HFFc6 (cell line): Measurements from ENCODE around the gene NR2C2AP. TPM values are rescaled to one million over a fixed set of nuclear protein-coding genes. Genes with fewer than 3 reads are reported as not detected.

Source experiments
- DNase-seq: peaks from one replicate; pipeline ENCODE4 v3.0.0-alpha.2; 2018
- H3K27ac Mint-ChIP-seq: 2 replicates; pipeline ENCODE4 v1.8.0; 2020; ENCODE audit warnings: mild to moderate bottlenecking, mixed read lengths
- H3K27me3 Mint-ChIP-seq: 2 replicates; pipeline ENCODE4 v1.8.0; 2021; ENCODE audit warnings: mild to moderate bottlenecking, moderate library complexity, mixed read lengths; ENCODE audit not compliant: insufficient read depth
- H3K36me3 Mint-ChIP-seq: 2 replicates; pipeline ENCODE4 v1.8.0; 2021; ENCODE audit warnings: low read depth, mixed read lengths
- H3K4me1 Mint-ChIP-seq: 2 replicates; pipeline ENCODE4 v1.8.0; 2020; ENCODE audit warnings: low read depth, mixed read lengths
- H3K4me3 Mint-ChIP-seq: 2 replicates; pipeline ENCODE4 v1.8.0; 2020; ENCODE audit warnings: mild to moderate bottlenecking, moderate library complexity, mixed read lengths
- H3K9me3 Mint-ChIP-seq: 2 replicates; pipeline ENCODE4 v1.8.0; 2020; ENCODE audit warnings: mild to moderate bottlenecking, mixed read lengths
- total RNA-seq, 6 experiments: library from RNA; stranded (reverse); fragmentation: NEBNext Ultra II Directional; extraction: Animal tissue kit (Norgen Biotek cat#: 25700); gene quantifications; 2 replicates in 1 of 6; 3 replicates in 5 of 6; pipeline ENCODE4 v1.2.3, GENCODE V29; 2021
- TF ChIP-seq, protein P1 (sequence below): fragments of 200-600 bp; sonication (generic); IDR thresholded peaks from 2 replicates; pipeline ENCODE4 v1.5.0; 2021; ENCODE audit warnings: antibody characterized with exemption, mild to moderate bottlenecking

Gene NR2C2AP
- total RNA-seq, 6 experiments from 2014 or later, result 6.5 to 12.8 (median 9.3) TPM

DNA sequence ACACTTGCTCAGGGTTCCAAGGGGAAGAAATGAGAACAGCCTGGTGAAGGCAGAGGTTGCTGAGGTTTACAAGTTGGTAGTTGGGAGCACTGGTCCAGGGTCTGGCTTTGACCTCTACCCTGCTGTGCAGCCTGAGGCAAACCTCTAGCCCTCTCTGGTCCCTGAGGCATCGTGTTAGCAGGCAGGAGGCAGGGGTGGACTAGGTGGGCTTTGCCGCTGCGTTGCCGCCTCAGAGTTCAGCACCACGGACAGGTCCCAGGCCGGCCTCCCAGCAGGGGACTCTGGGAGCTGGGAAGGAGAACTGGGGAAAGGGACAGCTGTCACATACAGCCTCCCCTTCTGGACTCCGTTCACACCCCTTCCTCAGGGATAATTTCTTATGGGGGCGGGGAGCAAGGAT, 11.7 kb upstream of the NR2C2AP start:
- no peak overlapping the region for H3K4me3 Mint-ChIP-seq
- peaks cover 10% of the 10 kb centered on the region; the same call in 1 of the 2 replicates for H3K9me3 Mint-ChIP-seq
- H3K36me3 Mint-ChIP-seq, result no peaks in the 10 kb centered on the region
- TF ChIP-seq, protein P1, sequence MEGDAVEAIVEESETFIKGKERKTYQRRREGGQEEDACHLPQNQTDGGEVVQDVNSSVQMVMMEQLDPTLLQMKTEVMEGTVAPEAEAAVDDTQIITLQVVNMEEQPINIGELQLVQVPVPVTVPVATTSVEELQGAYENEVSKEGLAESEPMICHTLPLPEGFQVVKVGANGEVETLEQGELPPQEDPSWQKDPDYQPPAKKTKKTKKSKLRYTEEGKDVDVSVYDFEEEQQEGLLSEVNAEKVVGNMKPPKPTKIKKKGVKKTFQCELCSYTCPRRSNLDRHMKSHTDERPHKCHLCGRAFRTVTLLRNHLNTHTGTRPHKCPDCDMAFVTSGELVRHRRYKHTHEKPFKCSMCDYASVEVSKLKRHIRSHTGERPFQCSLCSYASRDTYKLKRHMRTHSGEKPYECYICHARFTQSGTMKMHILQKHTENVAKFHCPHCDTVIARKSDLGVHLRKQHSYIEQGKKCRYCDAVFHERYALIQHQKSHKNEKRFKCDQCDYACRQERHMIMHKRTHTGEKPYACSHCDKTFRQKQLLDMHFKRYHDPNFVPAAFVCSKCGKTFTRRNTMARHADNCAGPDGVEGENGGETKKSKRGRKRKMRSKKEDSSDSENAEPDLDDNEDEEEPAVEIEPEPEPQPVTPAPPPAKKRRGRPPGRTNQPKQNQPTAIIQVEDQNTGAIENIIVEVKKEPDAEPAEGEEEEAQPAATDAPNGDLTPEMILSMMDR, result no peak
- H3K27ac Mint-ChIP-seq, result no peak overlapping the region
- no peaks in the 10 kb centered on the region for H3K4me1 Mint-ChIP-seq
- peaks cover 17% of the 10 kb centered on the region; the same call in 1 of the 2 replicates for H3K27me3 Mint-ChIP-seq
- DNase-seq, result peak; percentile 25

GRCh38 chr19:19214159-19214490, 10.9 kb upstream of the NR2C2AP start:
- no peak overlapping the region for H3K27ac Mint-ChIP-seq
- peaks cover 17% of the 10 kb centered on the region; the same call in 1 of the 2 replicates for H3K27me3 Mint-ChIP-seq
- no peaks in the 10 kb centered on the region for H3K36me3 Mint-ChIP-seq
- H3K4me3 Mint-ChIP-seq, result no peak overlapping the region
- no peaks in the 10 kb centered on the region for H3K4me1 Mint-ChIP-seq
- TF ChIP-seq, protein P1, result no peak
- no peak for DNase-seq
- H3K9me3 Mint-ChIP-seq, result peaks cover 10% of the 10 kb centered on the region; the same call in 1 of the 2 replicates

GRCh38 chr19:19213426-19214158, 10.4 kb upstream of the NR2C2AP start:
- Mint-ChIP-seq H3K4me1 (no peaks in the 10 kb centered on the region), H3K9me3 (peaks cover 10% of the 10 kb centered on the region; the same call in 1 of the 2 replicates), H3K27me3 (peaks cover 17% of the 10 kb centered on the region; the same call in 1 of the 2 replicates), H3K27ac (no peak overlapping the region), H3K36me3 (no peaks in the 10 kb centered on the region), H3K4me3 (no peak overlapping the region)
- no peak for DNase-seq
- TF ChIP-seq, protein P1, result no peak

- TF ChIP-seq, protein P1, result no peak
- Mint-ChIP-seq H3K9me3 (peaks cover 10% of the 10 kb centered on the region; the same call in 1 of the 2 replicates), H3K36me3 (no peaks in the 10 kb centered on the region), H3K4me3 (no peak overlapping the region), H3K27me3 (peaks cover 17% of the 10 kb centered on the region; the same call in 1 of the 2 replicates), H3K4me1 (no peaks in the 10 kb centered on the region), H3K27ac (no peak overlapping the region)
- no peak for DNase-seq
Observed at GRCh38 chr19:19212916-19213315, 9.7 kb upstream of the NR2C2AP start.

DNA sequence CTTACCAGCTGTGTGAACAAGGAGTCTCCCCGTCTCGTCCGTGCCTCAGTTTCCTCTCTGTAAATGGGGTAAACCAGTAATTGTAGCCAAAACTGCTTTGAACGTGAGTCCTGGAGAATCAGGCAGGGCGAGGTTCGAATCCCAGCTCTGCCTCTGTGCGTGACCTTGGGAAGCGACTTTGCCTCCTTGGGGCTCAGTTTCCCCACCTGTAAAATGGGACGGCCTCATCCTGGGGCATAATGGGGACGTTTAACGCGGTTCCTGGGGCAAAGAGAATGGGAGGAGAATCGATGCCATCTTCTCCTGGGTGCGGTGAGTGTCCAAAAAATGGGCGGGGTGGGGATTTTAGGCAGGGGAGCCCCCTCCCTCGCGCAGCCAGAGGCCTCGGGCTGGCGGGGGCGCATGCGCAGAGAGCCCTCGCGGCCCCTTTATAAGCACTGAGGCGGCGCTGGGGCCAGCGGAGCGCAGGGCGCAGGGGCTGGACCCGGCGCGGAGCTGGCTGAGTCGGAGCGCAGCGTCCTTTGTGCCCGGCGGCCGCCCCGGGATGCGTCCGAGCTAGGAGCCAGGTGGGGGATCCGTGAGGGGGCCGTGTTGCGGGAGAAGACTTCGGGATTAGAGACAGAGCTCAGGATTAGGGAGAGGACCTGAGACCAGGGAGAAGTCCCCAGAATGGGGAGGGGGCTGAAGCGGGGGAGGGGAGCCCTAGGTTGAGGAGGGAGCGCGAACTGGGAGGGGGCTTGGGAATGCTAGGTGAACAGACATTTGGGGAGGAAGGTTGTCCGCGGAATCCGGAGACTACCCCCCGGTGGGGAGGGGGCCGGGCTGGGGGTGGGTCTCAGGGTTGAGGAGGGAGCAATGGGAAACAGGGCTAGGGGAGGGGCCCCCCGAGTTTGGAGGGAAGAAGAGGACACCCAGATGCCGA, 8.5 kb upstream of the NR2C2AP start, which contains the start of gene NCAN:
NCAN (plus strand) TSS at position 460 of the 922 bp plus-strand sequence. CDS start 4,996 bp downstream, outside the sequence.
- Mint-ChIP-seq H3K36me3 (no peaks in the 10 kb centered on the region), H3K9me3 (no peaks in the 10 kb centered on the region; the same call in 1 of the 2 replicates), H3K27me3 (peaks cover 15% of the 10 kb centered on the region), H3K4me1 (no peaks in the 10 kb centered on the region), H3K27ac (no peak within 1 kb of the TSS), H3K4me3 (no peak within 1 kb of the TSS)
- no peak for DNase-seq
- TF ChIP-seq, protein P1, result no peak
